MM.1S (cell line): ENCODE data around the gene CCIN.

Experiments
- EZH2 ChIP-seq: fragments of 300-600 bp; sonication (generic); optimal IDR thresholded peaks from 2 replicates; pipeline ENCODE3; 2017; ENCODE audit warnings: low read depth, mild to moderate bottlenecking, antibody characterized with exemption, low read length, mixed read lengths
- TF ChIP-seq, protein P1 (sequence below): fragments of 300-600 bp; sonication (generic); IDR thresholded peaks from 2 replicates; pipeline ENCODE4 v1.5.1; 2016; ENCODE audit warnings: antibody characterized with exemption, low read length, mixed read lengths

DNA sequence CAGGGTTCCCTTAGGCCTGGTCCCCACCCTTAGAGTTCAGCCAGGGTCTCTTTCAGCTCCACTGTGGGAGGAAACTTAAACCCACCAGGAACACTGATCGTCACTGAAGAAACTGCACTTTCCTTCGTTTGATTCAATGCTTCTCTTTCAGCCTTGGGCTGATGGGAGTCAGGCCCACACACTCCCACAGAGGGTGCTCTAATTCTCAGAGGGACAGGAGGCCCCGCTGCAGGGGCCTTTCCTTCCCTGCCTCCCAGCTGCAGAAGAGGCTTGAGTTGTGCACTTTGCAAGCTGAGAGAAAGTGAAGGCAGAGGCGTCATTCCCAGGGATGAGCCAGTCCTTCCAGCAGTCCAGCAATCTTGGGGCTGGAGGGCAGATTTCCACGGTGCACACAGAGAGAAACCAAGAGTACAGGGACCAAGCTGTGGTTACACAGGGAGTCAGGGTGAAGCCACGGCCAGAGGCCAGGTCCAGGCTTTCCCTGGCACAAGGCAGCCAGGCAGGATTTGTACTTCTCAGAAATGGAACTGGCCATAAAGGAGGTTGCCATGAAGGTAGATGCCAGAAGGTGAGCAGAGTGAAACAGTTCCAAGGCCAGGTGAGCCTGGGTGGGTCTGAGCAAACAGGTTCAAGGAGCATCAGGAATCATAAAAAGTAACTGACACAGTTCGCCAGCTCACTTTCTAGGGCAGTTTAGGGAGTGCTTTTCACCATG lies 43.0 kb upstream of the CCIN start:
- TF ChIP-seq, protein P1, sequence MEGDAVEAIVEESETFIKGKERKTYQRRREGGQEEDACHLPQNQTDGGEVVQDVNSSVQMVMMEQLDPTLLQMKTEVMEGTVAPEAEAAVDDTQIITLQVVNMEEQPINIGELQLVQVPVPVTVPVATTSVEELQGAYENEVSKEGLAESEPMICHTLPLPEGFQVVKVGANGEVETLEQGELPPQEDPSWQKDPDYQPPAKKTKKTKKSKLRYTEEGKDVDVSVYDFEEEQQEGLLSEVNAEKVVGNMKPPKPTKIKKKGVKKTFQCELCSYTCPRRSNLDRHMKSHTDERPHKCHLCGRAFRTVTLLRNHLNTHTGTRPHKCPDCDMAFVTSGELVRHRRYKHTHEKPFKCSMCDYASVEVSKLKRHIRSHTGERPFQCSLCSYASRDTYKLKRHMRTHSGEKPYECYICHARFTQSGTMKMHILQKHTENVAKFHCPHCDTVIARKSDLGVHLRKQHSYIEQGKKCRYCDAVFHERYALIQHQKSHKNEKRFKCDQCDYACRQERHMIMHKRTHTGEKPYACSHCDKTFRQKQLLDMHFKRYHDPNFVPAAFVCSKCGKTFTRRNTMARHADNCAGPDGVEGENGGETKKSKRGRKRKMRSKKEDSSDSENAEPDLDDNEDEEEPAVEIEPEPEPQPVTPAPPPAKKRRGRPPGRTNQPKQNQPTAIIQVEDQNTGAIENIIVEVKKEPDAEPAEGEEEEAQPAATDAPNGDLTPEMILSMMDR = no peak
- TF ChIP-seq EZH2 = no peak
